Stimulated activated CD8-positive, alpha-beta memory T cell treated with anti-CD3 and anti-CD28 coated beads, Interleukin-4, amount 100 ng/mL, for 4 hours (primary cell): ENCODE measurements around the gene TBC1D5.

Experiments
- DNase-seq, 2 donors: peaks; one replicate each; pipeline ENCODE4 v3.0.0-alpha.2; 2020; ENCODE audit warnings: low read depth in 2 of 2, low spot score in 1 of 2

TBC1D5 gene

DNA sequence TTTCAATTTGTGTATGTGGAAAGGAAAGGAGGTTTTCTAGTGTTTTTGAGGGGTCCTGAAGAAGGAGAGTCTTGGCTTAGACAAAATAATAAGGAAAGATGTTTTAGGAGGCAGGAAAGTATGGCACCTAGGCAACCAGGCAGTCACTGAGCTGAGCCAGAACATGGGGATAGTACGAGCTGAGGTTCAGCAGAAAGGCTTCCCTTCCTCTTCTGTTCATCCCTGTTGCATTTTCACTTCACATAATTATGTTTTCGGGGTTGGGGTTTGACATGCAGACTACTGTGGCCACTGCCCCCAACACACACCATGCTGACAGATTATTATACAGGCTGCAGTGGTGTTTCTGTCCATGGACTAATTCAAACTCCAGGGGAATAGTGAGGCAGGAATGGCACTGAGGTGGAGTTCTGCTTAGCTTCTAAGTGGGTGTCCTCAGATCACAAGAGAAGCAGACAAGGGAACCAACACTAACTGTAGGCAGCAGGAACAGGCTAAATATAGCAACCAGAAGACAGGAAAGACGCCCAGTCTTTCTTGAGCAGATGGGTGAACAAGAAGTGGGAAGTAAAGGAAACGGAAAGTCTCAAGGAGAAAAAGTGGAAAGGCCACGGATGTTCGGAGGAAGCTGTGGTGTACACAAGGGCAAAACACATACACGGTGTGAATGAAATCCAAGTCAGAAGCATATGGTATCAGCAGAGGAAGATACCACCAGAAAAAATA lies 551.9 kb downstream of the TBC1D5 start:
- DNase-seq, result no peak

DNA sequence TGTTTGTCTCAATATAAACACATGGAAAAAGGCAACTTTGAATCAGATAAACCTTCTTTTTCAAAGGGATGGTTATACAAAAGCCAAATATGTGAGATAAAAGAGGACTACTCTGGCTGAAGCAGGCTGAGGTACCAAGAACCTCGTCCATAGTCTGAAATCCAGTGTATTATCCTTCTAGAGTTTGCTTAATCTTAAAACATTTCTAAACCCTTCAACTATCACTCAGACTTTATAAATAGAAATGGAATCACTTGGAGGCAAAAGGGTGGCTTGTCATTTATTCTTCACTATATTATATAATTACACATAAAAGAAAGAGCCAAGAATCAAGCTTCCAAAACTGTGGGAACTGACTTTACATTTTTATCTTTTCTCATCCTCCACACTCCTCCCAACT lies 554.1 kb downstream of the TBC1D5 start:
- no peak for DNase-seq

- DNase-seq, result no peak
These were observed 554.7 kb downstream of the TBC1D5 start for GRCh38 chr3:17187589-17188184.

GRCh38 chr3:17183951-17184550 lies 558.4 kb downstream of the TBC1D5 start:
- no peak for DNase-seq

- no peak for DNase-seq
These were observed 560.3 kb downstream of the TBC1D5 start for GRCh38 chr3:17182166-17182565.

DNA sequence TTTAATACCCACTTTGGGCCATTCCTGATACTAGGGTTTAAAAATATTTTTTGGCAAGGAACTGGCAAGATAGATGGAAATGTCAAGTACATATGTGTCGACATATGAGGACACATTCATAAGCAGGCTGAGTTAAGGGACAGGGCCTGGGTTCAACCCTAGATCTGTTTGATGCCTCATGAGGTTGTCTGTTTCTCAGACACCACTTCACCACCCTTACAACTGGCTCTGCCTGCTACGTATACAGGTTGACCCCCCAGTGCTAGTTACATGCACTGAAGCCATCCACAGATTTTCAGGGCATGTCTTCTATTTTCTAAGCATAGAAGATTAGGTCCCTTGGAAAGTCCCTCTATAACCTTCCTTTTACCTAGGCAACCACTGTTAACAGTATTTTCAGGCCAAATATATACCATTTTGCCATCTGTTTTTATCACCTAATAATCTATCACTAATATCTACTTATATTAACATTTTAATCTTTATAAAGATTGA lies 561.0 kb downstream of the TBC1D5 start:
- no peak for DNase-seq

DNA sequence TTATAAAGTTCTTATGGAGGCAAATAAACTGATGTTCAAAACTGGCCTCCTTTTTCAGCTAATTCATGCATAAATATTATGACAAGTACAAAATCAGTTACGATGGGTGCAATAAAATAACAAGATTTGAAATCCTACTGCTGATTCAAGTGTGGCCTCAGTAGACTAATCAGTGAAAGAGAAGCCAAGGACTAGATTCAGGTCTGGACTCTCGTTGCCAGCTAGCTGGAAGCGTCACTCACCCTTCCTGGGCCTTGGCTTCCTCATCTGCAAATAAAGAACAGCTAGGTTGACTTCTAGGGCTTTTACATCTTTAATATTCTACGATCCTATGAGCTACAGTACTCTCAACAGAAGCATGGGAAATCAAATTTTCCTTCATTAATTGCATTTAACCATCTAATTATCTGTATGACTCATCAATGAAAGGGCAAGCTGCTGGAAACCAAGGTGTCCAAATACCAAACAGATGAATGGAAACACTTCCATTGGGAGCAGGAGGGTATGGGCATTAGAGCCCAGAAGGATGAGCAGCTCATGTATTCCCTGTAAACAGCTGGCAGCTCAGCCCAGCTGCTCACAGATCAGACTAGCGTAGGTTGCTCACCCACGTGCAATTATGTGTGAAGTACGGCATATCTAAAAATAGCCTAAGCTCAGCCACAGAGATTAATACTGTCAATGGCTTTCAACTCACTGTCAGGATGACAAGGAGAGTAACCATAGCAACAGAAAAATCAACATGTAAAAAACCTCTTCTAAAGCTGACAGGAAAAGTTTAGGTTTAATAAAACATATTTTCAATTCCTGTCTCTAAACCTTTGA lies 562.8 kb downstream of the TBC1D5 start:
- DNase-seq, result peak in 1 of 2 donors; percentile 7

DNA sequence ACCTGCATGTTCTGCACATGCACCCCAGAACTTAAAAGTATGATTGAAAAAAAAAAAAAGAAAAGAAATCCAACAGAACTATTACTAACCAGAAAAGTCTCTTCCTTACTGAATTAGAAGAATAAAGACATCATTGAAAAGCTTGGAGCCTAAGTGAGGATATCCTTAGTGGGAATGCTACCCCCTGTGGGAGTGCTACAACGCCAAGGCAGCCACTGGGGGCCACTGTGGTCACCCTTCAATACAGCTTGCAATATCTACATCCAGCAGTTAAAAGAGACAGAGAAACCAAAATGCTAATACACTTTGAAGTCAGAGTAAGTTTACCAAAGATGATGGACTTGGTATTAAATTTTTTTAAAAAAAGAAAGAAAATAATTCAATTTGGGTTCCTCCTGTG lies 565.7 kb downstream of the TBC1D5 start:
- DNase-seq, result no peak

DNA sequence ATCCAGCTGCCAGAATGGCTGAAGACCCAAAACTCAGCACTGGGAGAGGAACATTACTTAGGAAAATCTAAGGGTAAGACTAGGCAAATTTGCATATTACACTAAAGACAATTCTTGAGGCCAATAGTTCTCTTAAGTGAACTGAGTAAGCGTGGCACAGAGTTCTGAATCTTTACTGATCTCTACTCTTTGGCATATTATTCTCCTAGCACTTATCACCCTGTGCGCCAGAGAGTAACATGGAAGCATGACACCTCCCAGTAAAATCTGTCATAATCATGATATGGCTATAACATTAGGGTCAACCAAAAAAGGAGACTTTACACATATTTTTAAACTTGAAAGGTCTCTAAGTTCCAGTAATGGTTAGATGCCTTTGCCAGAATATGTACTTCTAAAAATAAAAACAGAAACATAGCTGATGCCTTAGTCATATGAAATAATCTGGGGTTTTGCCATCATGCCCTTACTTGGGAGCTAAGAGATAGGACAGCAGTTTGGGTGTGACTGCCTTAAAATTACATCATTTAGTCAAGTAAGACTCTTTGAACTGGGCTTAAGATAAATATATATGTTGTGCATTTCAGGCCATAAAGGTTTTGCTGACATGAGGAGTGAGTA lies 567.1 kb downstream of the TBC1D5 start:
- no peak for DNase-seq

GRCh38 chr3:17166369-17166768 lies 576.1 kb downstream of the TBC1D5 start:
- DNase-seq, result no peak

- no peak for DNase-seq
These were observed 580.3 kb downstream of the TBC1D5 start for GRCh38 chr3:17162116-17162515.

DNA sequence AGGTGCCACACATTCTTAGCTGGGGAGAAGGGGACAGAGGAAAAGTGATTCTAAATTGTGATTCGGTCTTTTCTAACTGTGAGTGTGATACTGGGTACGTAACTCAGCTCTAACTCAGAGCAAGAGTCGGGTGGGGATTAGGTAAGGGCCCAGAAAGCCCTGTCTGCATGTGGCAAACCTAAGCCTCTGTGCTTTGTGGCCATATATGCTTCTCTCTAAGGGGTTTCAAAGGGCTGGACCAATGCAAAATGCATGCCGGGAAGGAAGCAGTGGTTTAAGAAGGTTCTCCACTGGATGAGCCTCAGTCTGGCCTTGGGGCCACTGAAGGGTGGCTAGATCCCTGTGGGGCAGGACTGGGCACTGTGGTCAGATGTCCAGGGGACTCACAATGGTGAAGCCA lies 581.8 kb downstream of the TBC1D5 start:
- no peak for DNase-seq

DNA sequence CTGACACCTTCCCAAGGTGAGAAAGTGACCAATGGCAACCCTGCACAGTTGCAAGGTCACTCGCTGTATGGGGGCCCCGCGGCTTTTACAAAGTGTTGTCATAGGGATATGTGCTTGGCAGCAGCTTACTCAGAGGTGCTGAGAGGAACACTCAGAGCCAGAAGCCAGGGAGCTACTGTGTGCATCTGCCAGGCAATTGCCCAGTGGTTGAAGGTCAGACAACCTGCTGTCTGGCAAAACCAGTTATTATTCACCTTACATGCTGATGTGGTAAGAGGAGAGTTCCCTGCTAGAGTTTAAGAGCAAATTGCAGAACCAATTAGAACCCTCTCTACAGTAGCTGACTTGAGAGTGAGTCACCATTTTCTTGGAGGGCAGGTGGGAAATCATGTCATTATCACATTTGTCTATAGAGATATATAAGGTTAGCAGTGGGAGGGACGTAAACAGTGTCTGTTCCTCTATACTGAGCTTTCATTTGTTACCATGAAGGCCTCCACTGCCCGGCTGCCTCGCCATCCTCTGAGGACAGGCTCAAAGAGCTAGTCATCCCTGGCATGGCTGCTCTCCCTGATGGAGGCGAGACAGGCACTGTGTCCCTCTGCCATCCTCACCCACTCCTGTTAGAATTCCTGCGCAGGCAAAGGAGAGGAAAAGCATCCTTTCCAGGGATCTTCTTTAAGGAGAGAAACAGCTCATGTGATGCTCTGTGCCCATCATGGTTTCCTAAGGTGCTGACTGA lies 583.3 kb downstream of the TBC1D5 start:
- no peak for DNase-seq

DNA sequence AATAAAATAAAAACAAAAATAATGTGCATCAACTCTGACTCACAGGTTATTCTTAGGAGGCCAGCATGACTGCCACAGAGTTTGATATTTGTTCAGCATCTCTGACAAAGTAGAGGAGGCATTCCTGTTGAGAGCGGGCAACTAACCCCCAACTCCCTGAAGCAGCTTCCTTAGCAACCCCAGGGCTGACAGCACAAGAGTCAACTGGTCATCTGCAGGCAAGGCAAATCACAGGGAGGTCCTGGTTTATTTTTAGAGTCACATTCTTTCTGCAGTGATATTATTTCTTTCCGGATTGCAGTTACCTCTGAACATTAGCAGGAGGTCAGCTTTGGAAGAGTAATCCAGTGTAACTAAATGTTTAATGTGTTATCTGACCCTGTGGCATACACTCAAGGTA lies 584.7 kb downstream of the TBC1D5 start:
- DNase-seq, result no peak

DNA sequence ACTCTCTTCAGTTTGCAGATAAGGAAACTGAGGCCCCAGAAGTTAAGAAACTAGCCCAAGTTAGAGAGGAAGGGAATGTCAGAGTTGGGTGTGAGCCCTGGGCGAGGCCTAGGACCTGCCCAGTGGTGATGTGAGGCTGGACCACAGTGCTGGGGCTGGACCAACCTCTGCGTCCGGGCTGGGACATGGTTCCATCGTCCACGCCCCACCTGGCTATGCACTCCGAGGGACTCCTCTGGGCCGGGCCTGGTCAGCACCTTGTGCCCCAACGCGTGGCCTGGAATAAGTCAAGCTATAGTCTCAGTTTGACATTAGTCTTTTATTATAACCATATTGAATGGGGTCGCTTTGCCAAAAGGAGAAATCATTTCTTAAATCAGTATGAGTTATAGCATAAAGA lies 585.6 kb downstream of the TBC1D5 start:
- DNase-seq, result no peak

- no peak for DNase-seq
These were observed 586.5 kb downstream of the TBC1D5 start for GRCh38 chr3:17155951-17156350.

DNA sequence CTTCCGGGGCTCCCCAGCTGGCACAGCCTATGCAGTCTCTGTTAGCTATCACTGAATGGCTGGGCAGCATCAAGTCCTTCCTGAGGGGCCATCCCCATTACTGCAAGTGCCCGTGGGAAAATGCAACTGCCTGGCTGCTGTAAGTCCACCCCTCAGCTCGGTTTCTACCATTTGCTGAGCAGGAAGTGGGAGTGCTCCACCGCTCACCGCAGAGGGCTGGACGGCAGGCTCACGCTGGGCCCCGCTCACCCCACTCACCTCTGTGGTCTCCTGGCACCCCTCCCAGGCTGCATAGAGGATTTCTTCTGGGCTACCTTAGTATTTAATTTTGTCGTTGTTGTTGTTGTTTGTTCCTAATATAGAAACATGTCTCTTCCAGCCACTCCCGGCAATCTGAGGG lies 587.5 kb downstream of the TBC1D5 start:
- DNase-seq, result no peak

GRCh38 chr3:17154221-17154620 lies 588.2 kb downstream of the TBC1D5 start:
- no peak for DNase-seq

DNA sequence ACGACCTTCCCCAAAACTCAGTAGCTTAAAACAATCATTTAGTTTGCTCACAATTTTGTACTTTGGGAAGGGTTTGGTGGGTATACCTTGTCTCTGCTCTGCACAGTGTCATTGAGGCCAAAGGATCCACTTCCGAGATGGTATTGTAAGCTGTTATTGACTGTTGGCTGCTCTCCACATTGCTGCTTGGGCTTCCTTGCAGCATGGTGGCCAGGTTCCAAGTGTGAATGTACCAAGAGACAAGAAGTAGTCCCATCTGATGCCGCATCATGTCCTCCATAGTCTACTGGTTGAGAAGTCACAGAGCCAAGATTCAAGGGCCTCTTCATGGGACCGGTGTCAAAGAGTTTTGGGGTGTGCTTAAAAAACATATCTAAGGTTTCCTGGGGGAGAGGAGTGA lies 589.2 kb downstream of the TBC1D5 start:
- no peak for DNase-seq

GRCh38 chr3:17151598-17152373 lies 590.6 kb downstream of the TBC1D5 start:
- peak; percentile 61 to 77 for DNase-seq
